ENCODE measurements around the gene CENPL.
A peak's percentile ranks its signal among the peaks of the same experiment; 100 is the strongest.
"Not testable (repeated sequence)": the region's sequence is repeated elsewhere in the genome, so short reads cannot be mapped to it uniquely, and the experiment has no call there.

CENPL gene

DNA sequence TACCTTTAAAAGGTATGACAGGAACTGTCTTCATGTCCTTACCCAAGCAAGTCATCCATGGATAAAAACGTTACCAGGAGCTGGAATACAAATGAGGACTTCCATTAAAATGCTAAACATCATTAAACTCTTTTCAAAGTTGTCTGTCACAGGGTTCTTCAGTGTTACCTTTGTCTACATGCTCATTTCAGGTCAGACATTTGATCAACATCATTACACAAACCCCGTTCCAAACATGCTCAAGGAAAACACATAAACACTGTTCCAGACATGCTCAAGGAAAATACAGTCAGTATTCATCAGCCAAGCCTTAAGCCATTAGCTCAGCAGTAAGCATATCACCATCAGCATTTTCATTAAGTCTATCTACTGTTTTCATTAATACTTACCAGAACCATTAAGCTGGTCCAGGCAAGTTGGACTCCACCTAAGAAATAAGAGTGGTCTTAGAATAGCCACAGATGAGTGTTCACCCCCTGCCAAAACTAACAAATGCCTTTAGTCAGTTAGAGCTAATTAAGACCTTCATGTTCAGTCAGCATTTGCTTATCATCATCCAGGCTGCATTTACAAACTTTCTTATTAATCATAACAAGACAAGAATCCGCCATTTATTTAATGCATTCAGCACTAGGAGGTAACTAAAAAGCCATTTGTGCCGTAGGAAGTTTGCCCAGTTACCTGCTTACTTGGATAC lies 40.9 kb upstream of the CENPL start:
- peak overlapping the region; percentile 99 for H3K9ac ChIP-seq (ENCODE audit: low read depth, low read length)
- H3K4me1 ChIP-seq (ENCODE audit: control insufficient read depth, insufficient read depth, low read length): peaks cover 25% of the 10 kb centered on the region; the same call in 1 of the 2 replicates
- H3K36me3 ChIP-seq (ENCODE audit: control insufficient read depth, insufficient read depth, low read length): peaks cover 54% of the 10 kb centered on the region
- no peaks in the 10 kb centered on the region for H3K27me3 ChIP-seq (ENCODE audit: control insufficient read depth, insufficient read depth, low read length)
- H3K4me3 ChIP-seq (ENCODE audit: low read depth, low read length): peak overlapping the region; percentile 97
- peak overlapping the region; percentile 94 for H3K27ac ChIP-seq (ENCODE audit: low read depth, low read length)
- no peaks in the 10 kb centered on the region for H3K9me3 ChIP-seq (ENCODE audit: control insufficient read depth, insufficient read depth, low read length)

- Histone ChIP-seq H3K36me3 (ENCODE audit: control insufficient read depth, insufficient read depth, low read length) (peaks cover 56% of the 10 kb centered on the region), H3K4me3 (ENCODE audit: low read depth, low read length) (peak overlapping the region; percentile 97), H3K9ac (ENCODE audit: low read depth, low read length) (peak overlapping the region; percentile 99), H3K27me3 (ENCODE audit: control insufficient read depth, insufficient read depth, low read length) (no peaks in the 10 kb centered on the region), H3K27ac (ENCODE audit: low read depth, low read length) (peak overlapping the region; percentile 94), H3K9me3 (ENCODE audit: control insufficient read depth, insufficient read depth, low read length) (no peaks in the 10 kb centered on the region), H3K4me1 (ENCODE audit: control insufficient read depth, insufficient read depth, low read length) (peaks cover 23% of the 10 kb centered on the region; the same call in 1 of the 2 replicates)
Measured at GRCh38 chr1:173864179-173864867, 39.6 kb upstream of the CENPL start.

GRCh38 chr1:173863224-173864161 lies 38.8 kb upstream of the CENPL start:
- peaks cover 58% of the 10 kb centered on the region for H3K36me3 ChIP-seq (ENCODE audit: control insufficient read depth, insufficient read depth, low read length)
- H3K9ac ChIP-seq (ENCODE audit: low read depth, low read length): peak overlapping the region; percentile 99
- no peaks in the 10 kb centered on the region for H3K27me3 ChIP-seq (ENCODE audit: control insufficient read depth, insufficient read depth, low read length)
- no peaks in the 10 kb centered on the region for H3K9me3 ChIP-seq (ENCODE audit: control insufficient read depth, insufficient read depth, low read length)
- H3K27ac ChIP-seq (ENCODE audit: low read depth, low read length): peak overlapping the region; percentile 94
- H3K4me3 ChIP-seq (ENCODE audit: low read depth, low read length): peak overlapping the region; percentile 97
- H3K4me1 ChIP-seq (ENCODE audit: control insufficient read depth, insufficient read depth, low read length): peaks cover 21% of the 10 kb centered on the region; the same call in 1 of the 2 replicates

- Histone ChIP-seq H3K4me1 (ENCODE audit: control insufficient read depth, insufficient read depth, low read length) (peaks cover 21% of the 10 kb centered on the region; the same call in 1 of the 2 replicates), H3K36me3 (ENCODE audit: control insufficient read depth, insufficient read depth, low read length) (peaks cover 65% of the 10 kb centered on the region), H3K9me3 (ENCODE audit: control insufficient read depth, insufficient read depth, low read length) (no peaks in the 10 kb centered on the region), H3K9ac (ENCODE audit: low read depth, low read length) (peak overlapping the region; percentile 99), H3K4me3 (ENCODE audit: low read depth, low read length) (no peak overlapping the region), H3K27me3 (ENCODE audit: control insufficient read depth, insufficient read depth, low read length) (no peaks in the 10 kb centered on the region), H3K27ac (ENCODE audit: low read depth, low read length) (peak overlapping the region; percentile 94)
Measured at GRCh38 chr1:173862769-173863223, 38.1 kb upstream of the CENPL start.

DNA sequence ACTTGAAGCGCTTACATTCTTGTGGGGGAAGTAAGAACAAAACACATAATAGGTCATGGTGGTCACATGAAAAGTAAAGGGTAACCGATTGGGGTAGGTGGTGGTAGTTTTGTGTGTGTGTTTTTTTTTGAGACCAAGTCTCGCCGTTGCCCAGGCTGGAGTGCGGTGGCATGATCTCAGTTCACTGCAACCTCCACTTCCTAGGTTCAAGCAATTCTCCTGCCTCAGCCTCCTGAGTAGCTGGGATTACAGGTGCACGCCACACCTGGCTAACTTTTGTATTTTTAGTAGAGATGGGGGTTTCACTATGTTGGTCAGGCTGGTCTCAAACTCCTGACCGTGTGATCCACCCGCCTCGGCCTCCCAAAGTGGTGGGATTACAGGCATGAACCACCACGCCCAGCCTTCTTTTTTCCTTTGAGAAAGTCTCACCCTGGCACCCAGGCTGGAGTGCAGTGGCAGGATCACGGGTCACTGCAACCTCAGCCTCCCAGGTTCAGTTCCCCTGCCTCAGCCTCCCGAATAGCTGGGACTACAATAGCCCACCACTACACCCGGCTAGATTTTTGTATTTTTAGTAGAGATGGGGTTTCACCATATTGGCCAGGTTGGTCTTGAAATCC lies 37.6 kb upstream of the CENPL start:
- H3K9me3 ChIP-seq (ENCODE audit: control insufficient read depth, insufficient read depth, low read length); H3K27me3 ChIP-seq (ENCODE audit: control insufficient read depth, insufficient read depth, low read length); H3K4me3 ChIP-seq (ENCODE audit: low read depth, low read length); H3K9ac ChIP-seq (ENCODE audit: low read depth, low read length): not testable (repeated sequence)
- peak overlapping the region; percentile 94 for H3K27ac ChIP-seq (ENCODE audit: low read depth, low read length)
- peaks cover 21% of the 10 kb centered on the region; the same call in 1 of the 2 replicates for H3K4me1 ChIP-seq (ENCODE audit: control insufficient read depth, insufficient read depth, low read length)
- H3K36me3 ChIP-seq (ENCODE audit: control insufficient read depth, insufficient read depth, low read length): peaks cover 71% of the 10 kb centered on the region

GRCh38 chr1:173861731-173862145 lies 37.1 kb upstream of the CENPL start:
- peaks cover 71% of the 10 kb centered on the region for H3K36me3 ChIP-seq (ENCODE audit: control insufficient read depth, insufficient read depth, low read length)
- no peaks in the 10 kb centered on the region for H3K27me3 ChIP-seq (ENCODE audit: control insufficient read depth, insufficient read depth, low read length)
- no peak overlapping the region for H3K9ac ChIP-seq (ENCODE audit: low read depth, low read length)
- H3K9me3 ChIP-seq (ENCODE audit: control insufficient read depth, insufficient read depth, low read length): no peaks in the 10 kb centered on the region
- peak overlapping the region; percentile 63 for H3K27ac ChIP-seq (ENCODE audit: low read depth, low read length)
- H3K4me1 ChIP-seq (ENCODE audit: control insufficient read depth, insufficient read depth, low read length): peaks cover 21% of the 10 kb centered on the region; the same call in 1 of the 2 replicates
- no peak overlapping the region for H3K4me3 ChIP-seq (ENCODE audit: low read depth, low read length)

- no peak overlapping the region for H3K4me3 ChIP-seq (ENCODE audit: low read depth, low read length)
- H3K27ac ChIP-seq (ENCODE audit: low read depth, low read length): no peak overlapping the region
- H3K27me3 ChIP-seq (ENCODE audit: control insufficient read depth, insufficient read depth, low read length): no peaks in the 10 kb centered on the region
- no peaks in the 10 kb centered on the region for H3K9me3 ChIP-seq (ENCODE audit: control insufficient read depth, insufficient read depth, low read length)
- no peak overlapping the region for H3K9ac ChIP-seq (ENCODE audit: low read depth, low read length)
- H3K4me1 ChIP-seq (ENCODE audit: control insufficient read depth, insufficient read depth, low read length): peaks cover 20% of the 10 kb centered on the region; the same call in 1 of the 2 replicates
- H3K36me3 ChIP-seq (ENCODE audit: control insufficient read depth, insufficient read depth, low read length): peaks cover 71% of the 10 kb centered on the region
Measured at GRCh38 chr1:173860065-173860464, 35.4 kb upstream of the CENPL start.

GRCh38 chr1:173859547-173859946 lies 34.9 kb upstream of the CENPL start:
- not testable (repeated sequence) for H3K4me3 ChIP-seq (ENCODE audit: low read depth, low read length)
- peaks cover 68% of the 10 kb centered on the region for H3K36me3 ChIP-seq (ENCODE audit: control insufficient read depth, insufficient read depth, low read length)

GRCh38 chr1:173857363-173857917 lies 32.8 kb upstream of the CENPL start:
- H3K4me1 ChIP-seq (ENCODE audit: control insufficient read depth, insufficient read depth, low read length): peaks cover 12% of the 10 kb centered on the region
- no peak overlapping the region for H3K9ac ChIP-seq (ENCODE audit: low read depth, low read length)
- no peaks in the 10 kb centered on the region for H3K9me3 ChIP-seq (ENCODE audit: control insufficient read depth, insufficient read depth, low read length)
- no peak overlapping the region for H3K27ac ChIP-seq (ENCODE audit: low read depth, low read length)
- H3K27me3 ChIP-seq (ENCODE audit: control insufficient read depth, insufficient read depth, low read length): no peaks in the 10 kb centered on the region
- peaks cover 61% of the 10 kb centered on the region for H3K36me3 ChIP-seq (ENCODE audit: control insufficient read depth, insufficient read depth, low read length)
- H3K4me3 ChIP-seq (ENCODE audit: low read depth, low read length): no peak overlapping the region

More at GRCh38 chr1:173859547-173859946, 34.9 kb upstream of the CENPL start:
- H3K27ac ChIP-seq (ENCODE audit: low read depth, low read length); H3K27me3 ChIP-seq (ENCODE audit: control insufficient read depth, insufficient read depth, low read length); H3K9ac ChIP-seq (ENCODE audit: low read depth, low read length); H3K9me3 ChIP-seq (ENCODE audit: control insufficient read depth, insufficient read depth, low read length): not testable (repeated sequence)
- peaks cover 15% of the 10 kb centered on the region; the same call in 1 of the 2 replicates for H3K4me1 ChIP-seq (ENCODE audit: control insufficient read depth, insufficient read depth, low read length)

DNA sequence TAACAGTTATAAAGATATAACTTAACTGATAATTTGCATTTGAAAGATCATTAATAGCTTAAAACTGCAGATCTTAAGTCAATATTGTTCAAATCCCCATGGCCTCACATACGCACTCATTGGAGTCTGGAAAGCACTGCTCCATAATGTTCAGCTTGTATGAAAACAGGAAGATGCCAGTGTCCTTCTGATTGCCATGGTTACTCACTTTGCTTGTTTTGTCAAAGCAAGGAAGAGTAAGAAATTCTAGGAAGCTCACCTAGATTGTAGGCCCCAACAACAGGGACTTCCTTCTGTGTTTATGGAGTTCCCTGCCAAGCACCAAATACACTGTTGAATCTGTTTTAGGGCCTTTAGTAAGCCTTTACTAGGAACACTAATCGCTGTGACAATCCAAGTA lies 32.2 kb upstream of the CENPL start:
- Histone ChIP-seq H3K27me3 (ENCODE audit: control insufficient read depth, insufficient read depth, low read length) (no peaks in the 10 kb centered on the region), H3K9me3 (ENCODE audit: control insufficient read depth, insufficient read depth, low read length) (no peaks in the 10 kb centered on the region), H3K9ac (ENCODE audit: low read depth, low read length) (no peak overlapping the region), H3K27ac (ENCODE audit: low read depth, low read length) (no peak overlapping the region), H3K4me3 (ENCODE audit: low read depth, low read length) (no peak overlapping the region), H3K4me1 (ENCODE audit: control insufficient read depth, insufficient read depth, low read length) (peaks cover 12% of the 10 kb centered on the region), H3K36me3 (ENCODE audit: control insufficient read depth, insufficient read depth, low read length) (peaks cover 63% of the 10 kb centered on the region)

Measured in HUES48 (cell line).